ENCODE data around the gene STK40. TPM values are rescaled to one million over a fixed set of nuclear protein-coding genes. Genes with fewer than 3 reads are reported as not detected.

STK40 gene
- polyA plus RNA-seq, 3 donors = 40.2 to 65.9 (median 55.8) TPM

DNA sequence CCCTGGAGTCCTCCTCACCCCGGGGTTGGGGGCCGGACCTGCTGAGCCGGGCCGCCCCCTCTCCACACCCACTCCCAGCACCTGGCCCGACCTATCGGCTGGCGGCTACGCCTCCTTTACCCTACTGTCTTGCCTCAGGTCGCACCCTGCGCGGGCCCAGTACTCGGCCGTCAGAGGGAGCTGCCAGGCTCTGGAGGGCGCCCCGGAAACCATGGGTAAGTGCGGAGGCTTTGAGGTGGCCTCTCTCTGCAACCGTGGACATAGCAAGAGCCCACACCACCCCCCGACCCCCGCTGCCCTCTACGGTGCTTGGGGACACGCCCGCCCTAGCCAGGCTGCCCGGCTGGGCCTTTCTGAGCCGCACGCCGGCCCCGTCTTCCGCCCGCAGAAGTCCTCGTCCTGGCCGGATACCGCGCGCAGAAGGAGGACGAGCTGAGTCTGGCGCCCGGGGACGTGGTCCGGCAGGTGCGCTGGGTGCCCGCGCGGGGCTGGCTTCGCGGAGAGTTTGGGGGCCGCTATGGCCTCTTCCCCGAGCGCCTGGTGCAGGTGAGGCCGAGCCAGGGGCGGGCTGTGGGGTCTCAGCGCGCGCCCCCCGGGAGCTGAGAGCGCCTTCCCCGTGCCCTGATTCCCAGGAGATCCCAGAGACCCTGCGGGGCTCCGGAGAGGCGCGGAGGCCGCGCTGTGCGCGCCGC is 79.4 kb downstream of the STK40 start, which contains the start of gene SH3D21:
Gene SH3D21 (plus strand): TSS at position 159 of the 692 bp plus-strand sequence. CDS start 53 bp downstream, at position 212.
- Histone ChIP-seq H3K36me3 (replicated peaks in 1 of 2; ENCODE audit: control insufficient read depth in 1 of 2, insufficient read depth in 2 of 2, low read length in 2 of 2) (peaks cover 27 to 28% of the 10 kb centered on the region in 2 donors), H4K20me1 (ENCODE audit: insufficient read depth, low read length) (peaks cover 44% of the 10 kb centered on the region), H3K4me1 (ENCODE audit: control insufficient read depth in 1 of 2, insufficient read depth in 2 of 2, low read length in 2 of 2) (peaks cover 26 to 35% of the 10 kb centered on the region in 2 donors), H3K4me2 (replicated peaks; ENCODE audit: extremely low read depth, low read length, poor library complexity, severe bottlenecking) (peak within 1 kb of the TSS; percentile 87), H3K27ac (ENCODE audit: low read depth in 1 of 2, low read length in 2 of 2) (peak within 1 kb of the TSS in 1 of 2 donors; percentile 46), H3K9me3 (replicated peaks in 1 of 2; ENCODE audit: control insufficient read depth in 1 of 2, insufficient read depth in 1 of 2, low read length in 2 of 2) (no peaks in the 10 kb centered on the region), H3K4me3 (replicated peaks in 1 of 3; ENCODE audit: low read depth in 2 of 3, low read length in 3 of 3) (peak within 1 kb of the TSS; percentile 37 to 84 (median 64)), H3K9ac (ENCODE audit: insufficient read depth, low read length, poor library complexity, severe bottlenecking) (peak within 1 kb of the TSS; percentile 76), H3K27me3 (ENCODE audit: control insufficient read depth in 2 of 2, insufficient read depth in 2 of 2, low read length in 2 of 2) (peaks cover 0 to 4% of the 10 kb centered on the region in 2 donors), H3K79me2 (ENCODE audit: insufficient read depth, low read length) (no peaks in the 10 kb centered on the region), H2AFZ (ENCODE audit: insufficient read depth, low read depth, low read length, poor library complexity, severe bottlenecking) (peak within 1 kb of the TSS; percentile 97)
- peaks cover 4 to 7% (median 5%) of the 10 kb centered on the region in 3 donors for H3K27me3 Mint-ChIP-seq (ENCODE audit: low read depth in 3 of 3)
- intact Hi-C loops (cut with micrococcal nuclease) = loop anchor here in 1 of 2 donors (10.0 kb wide), 1 partner anchor 1168 kb away; the partner anchor contains the start of gene ZC3H12A
- H3K27ac Mint-ChIP-seq = peak within 1 kb of the TSS; percentile 54 to 91 (median 84)
- TF ChIP-seq CTCF (IDR thresholded peaks at IDR 0.05) = no peak
- 6% methylated on average over 64 of the region's 65 CpGs for WGBS (ENCODE audit: insufficient coverage)
- peaks cover 33 to 36% of the 10 kb centered on the region in 2 donors for H3K36me3 Mint-ChIP-seq
- H3K4me1 Mint-ChIP-seq = peaks cover 34% of the 10 kb centered on the region
- peak in 2 of 3 donors; percentile 24 to 46 for DNase-seq
- H3K9me3 Mint-ChIP-seq = peaks cover 0 to 2% (median 0%) of the 10 kb centered on the region in 7 donors
- H3K4me3 Mint-ChIP-seq = peak within 1 kb of the TSS; percentile 92 to 93

- peaks cover 3 to 7% (median 5%) of the 10 kb centered on the region in 3 donors for H3K27me3 Mint-ChIP-seq (ENCODE audit: low read depth in 3 of 3)
- intact Hi-C loops (cut with micrococcal nuclease) = loop anchor here in 1 of 2 donors (10.0 kb wide), 1 partner anchor 1169 kb away; the partner anchor contains the start of gene ZC3H12A
- Histone ChIP-seq H3K36me3 (replicated peaks in 1 of 2; ENCODE audit: control insufficient read depth in 1 of 2, insufficient read depth in 2 of 2, low read length in 2 of 2) (peaks cover 32 to 33% of the 10 kb centered on the region in 2 donors), H3K4me1 (ENCODE audit: control insufficient read depth in 1 of 2, insufficient read depth in 2 of 2, low read length in 2 of 2) (peaks cover 26 to 35% of the 10 kb centered on the region in 2 donors), H3K4me3 (replicated peaks in 1 of 3; ENCODE audit: low read depth in 2 of 3, low read length in 3 of 3) (peak overlapping the region in 1 of 3 experiments; percentile 84), H3K4me2 (replicated peaks; ENCODE audit: extremely low read depth, low read length, poor library complexity, severe bottlenecking) (peak overlapping the region; percentile 87), H3K79me2 (ENCODE audit: insufficient read depth, low read length) (no peaks in the 10 kb centered on the region), H3K9me3 (replicated peaks in 1 of 2; ENCODE audit: control insufficient read depth in 1 of 2, insufficient read depth in 1 of 2, low read length in 2 of 2) (no peaks in the 10 kb centered on the region), H2AFZ (ENCODE audit: insufficient read depth, low read depth, low read length, poor library complexity, severe bottlenecking) (peak overlapping the region; percentile 97), H3K9ac (ENCODE audit: insufficient read depth, low read length, poor library complexity, severe bottlenecking) (peak overlapping the region; percentile 76), H3K27me3 (ENCODE audit: control insufficient read depth in 2 of 2, insufficient read depth in 2 of 2, low read length in 2 of 2) (peaks cover 0 to 4% of the 10 kb centered on the region in 2 donors), H4K20me1 (ENCODE audit: insufficient read depth, low read length) (peaks cover 49% of the 10 kb centered on the region), H3K27ac (ENCODE audit: low read depth in 1 of 2, low read length in 2 of 2) (no peak overlapping the region)
- no peak for TF ChIP-seq CTCF (IDR thresholded peaks at IDR 0.05)
- 100% methylated on average over 2 of the region's 7 CpGs for WGBS (ENCODE audit: insufficient coverage)
- peak overlapping the region in 4 of 7 donors; percentile 13 to 71 (median 46) for H3K27ac Mint-ChIP-seq
- peak overlapping the region; percentile 92 to 93 for H3K4me3 Mint-ChIP-seq
- peaks cover 38 to 41% of the 10 kb centered on the region in 2 donors for H3K36me3 Mint-ChIP-seq
- peaks cover 0 to 2% (median 0%) of the 10 kb centered on the region in 7 donors for H3K9me3 Mint-ChIP-seq
- peaks cover 38% of the 10 kb centered on the region for H3K4me1 Mint-ChIP-seq
- DNase-seq = no peak
These were observed 79.9 kb downstream of the STK40 start for GRCh38 chr1:36305915-36306209.

All from CD14-positive monocyte (primary cell).